Activated B cell treated with CpG ODN at 0.5 μM for 24 hours (primary cell): ENCODE results near the gene STK38L. TPM values are rescaled to one million over a fixed set of nuclear protein-coding genes. Genes with fewer than 3 reads are reported as not detected.

Experiments used
- ATAC-seq: fragments of 200-7000 bp; cut with Tn5 transposase; one replicate; pipeline ENCODE4 v1.10.0; 2021; ENCODE audit warnings: low read depth, mild to moderate bottlenecking, moderate library complexity
- CTCF ChIA-PET: fragments of 350-600 bp; sonication (Branson Sonifier 250); formaldehyde crosslinking; loops from one replicate; lab custom pipeline; 2021; ENCODE audit warnings: antibody characterized with exemption; lab: Charles Lee
- POLR2A ChIA-PET: fragments of 350-600 bp; sonication (Branson Sonifier 250); formaldehyde crosslinking; loops from one replicate; lab custom pipeline; 2021; ENCODE audit warnings: antibody characterized with exemption; lab: Charles Lee
- DNase-seq: peaks from one replicate; pipeline ENCODE4 v3.0.0; 2022
- H3K27ac Mint-ChIP-seq: one replicate; pipeline ENCODE4 v1.8.0; 2020; ENCODE audit warnings: mixed read lengths
- H3K27me3 Mint-ChIP-seq: one replicate; pipeline ENCODE4 v1.8.0; 2021; ENCODE audit warnings: mixed read lengths
- H3K36me3 Mint-ChIP-seq: one replicate; pipeline ENCODE4 v1.8.0; 2021; ENCODE audit warnings: low read depth, mixed read lengths
- H3K4me1 Mint-ChIP-seq: one replicate; pipeline ENCODE4 v1.8.0; 2021; ENCODE audit warnings: mixed read lengths
- H3K4me3 Mint-ChIP-seq: one replicate; pipeline ENCODE4 v1.8.0; 2020; ENCODE audit warnings: mild to moderate bottlenecking, mixed read lengths
- H3K9me3 Mint-ChIP-seq: one replicate; pipeline ENCODE4 v1.8.0; 2020; ENCODE audit warnings: mixed read lengths
- intact Hi-C: fragments of 100-400 bp; cut with micrococcal nuclease; formaldehyde crosslinking; loops from one replicate; pipeline ENCODE4 v1.15.1; 2024
- total RNA-seq: library from RNA; stranded (reverse); gene quantifications from 2 replicates; pipeline ENCODE4 v1.2.3, GENCODE V29; 2022
- TF ChIP-seq, protein P1 (sequence below): fragments of 200-600 bp; IDR thresholded peaks from one replicate; pipeline ENCODE4 v1.8.0; 2022; ENCODE audit warnings: antibody characterized with exemption, mild to moderate bottlenecking

Gene STK38L
- total RNA-seq, 1 donor from 2014 or later: 26.3 TPM

- H3K27ac Mint-ChIP-seq: no peak overlapping the region
- H3K4me1 Mint-ChIP-seq: peaks cover 20% of the 10 kb centered on the region
- H3K27me3 Mint-ChIP-seq: no peaks in the 10 kb centered on the region
- no peaks in the 10 kb centered on the region for H3K9me3 Mint-ChIP-seq
- no peak overlapping the region for H3K4me3 Mint-ChIP-seq
- POLR2A ChIA-PET: no interaction called here
- ATAC-seq (no peak), DNase-seq (no peak)
- intact Hi-C loops: no loop called here
- peaks cover 3% of the 10 kb centered on the region for H3K36me3 Mint-ChIP-seq
- CTCF ChIA-PET: no interaction called here
- TF ChIP-seq, protein P1, sequence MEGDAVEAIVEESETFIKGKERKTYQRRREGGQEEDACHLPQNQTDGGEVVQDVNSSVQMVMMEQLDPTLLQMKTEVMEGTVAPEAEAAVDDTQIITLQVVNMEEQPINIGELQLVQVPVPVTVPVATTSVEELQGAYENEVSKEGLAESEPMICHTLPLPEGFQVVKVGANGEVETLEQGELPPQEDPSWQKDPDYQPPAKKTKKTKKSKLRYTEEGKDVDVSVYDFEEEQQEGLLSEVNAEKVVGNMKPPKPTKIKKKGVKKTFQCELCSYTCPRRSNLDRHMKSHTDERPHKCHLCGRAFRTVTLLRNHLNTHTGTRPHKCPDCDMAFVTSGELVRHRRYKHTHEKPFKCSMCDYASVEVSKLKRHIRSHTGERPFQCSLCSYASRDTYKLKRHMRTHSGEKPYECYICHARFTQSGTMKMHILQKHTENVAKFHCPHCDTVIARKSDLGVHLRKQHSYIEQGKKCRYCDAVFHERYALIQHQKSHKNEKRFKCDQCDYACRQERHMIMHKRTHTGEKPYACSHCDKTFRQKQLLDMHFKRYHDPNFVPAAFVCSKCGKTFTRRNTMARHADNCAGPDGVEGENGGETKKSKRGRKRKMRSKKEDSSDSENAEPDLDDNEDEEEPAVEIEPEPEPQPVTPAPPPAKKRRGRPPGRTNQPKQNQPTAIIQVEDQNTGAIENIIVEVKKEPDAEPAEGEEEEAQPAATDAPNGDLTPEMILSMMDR: no peak
These were observed 46.5 kb downstream of the STK38L start for GRCh38 chr12:27290501-27291168.

- Mint-ChIP-seq H3K9me3 (no peaks in the 10 kb centered on the region), H3K4me1 (peaks cover 16% of the 10 kb centered on the region), H3K4me3 (no peak overlapping the region), H3K27ac (no peak overlapping the region), H3K36me3 (peaks cover 3% of the 10 kb centered on the region), H3K27me3 (no peaks in the 10 kb centered on the region)
- TF ChIP-seq, protein P1: no peak
- DNase-seq (no peak), ATAC-seq (no peak)
- CTCF ChIA-PET: no interaction called here
- POLR2A ChIA-PET: no interaction called here
- intact Hi-C loops: no loop called here
These were observed 47.8 kb downstream of the STK38L start for GRCh38 chr12:27291862-27292261.

- CTCF ChIA-PET: no interaction called here
These were observed 48.6 kb downstream of the STK38L start for GRCh38 chr12:27292718-27293117.

GRCh38 chr12:27293463-27293862 is 49.4 kb downstream of the STK38L start:
- Mint-ChIP-seq H3K27ac (no peak overlapping the region), H3K4me1 (peaks cover 16% of the 10 kb centered on the region), H3K4me3 (no peak overlapping the region), H3K36me3 (peaks cover 10% of the 10 kb centered on the region), H3K27me3 (no peaks in the 10 kb centered on the region), H3K9me3 (no peaks in the 10 kb centered on the region)
- DNase-seq: no peak
- ATAC-seq: no peak
- intact Hi-C loops: no loop called here
- ChIA-PET POLR2A (no interaction called here), CTCF (no interaction called here)
- TF ChIP-seq, protein P1: no peak

More at GRCh38 chr12:27292718-27293117, 48.6 kb downstream of the STK38L start:
- Mint-ChIP-seq H3K27ac (no peak overlapping the region), H3K4me1 (peaks cover 16% of the 10 kb centered on the region), H3K9me3 (no peaks in the 10 kb centered on the region), H3K36me3 (peaks cover 5% of the 10 kb centered on the region), H3K27me3 (no peaks in the 10 kb centered on the region), H3K4me3 (no peak overlapping the region)
- ATAC-seq: no peak
- DNase-seq: no peak
- POLR2A ChIA-PET: no interaction called here
- intact Hi-C loops: no loop called here
- TF ChIP-seq, protein P1: no peak

GRCh38 chr12:27296674-27297073 is 52.6 kb downstream of the STK38L start:
- Mint-ChIP-seq H3K4me1 (no peaks in the 10 kb centered on the region), H3K27ac (no peak overlapping the region), H3K4me3 (no peak overlapping the region), H3K36me3 (peaks cover 29% of the 10 kb centered on the region), H3K9me3 (no peaks in the 10 kb centered on the region), H3K27me3 (no peaks in the 10 kb centered on the region)
- ATAC-seq (no peak), DNase-seq (no peak)
- intact Hi-C loops: no loop called here
- TF ChIP-seq, protein P1: no peak
- ChIA-PET CTCF (interaction anchor here (2.9 kb wide), 1 partner anchor 9 kb away, joined by 13 read pairs; no protein-coding TSS in a partner anchor), POLR2A (interaction anchor here (1.2 kb wide), 1 partner anchor 19 kb away, joined by 3 read pairs; no protein-coding TSS in a partner anchor)
